A673 (cell line): ENCODE measurements around the gene SIDT1. TPM values are rescaled to one million over a fixed set of nuclear protein-coding genes. Genes with fewer than 3 reads are reported as not detected.

Experiments
- BruUV-seq: library from RNA; stranded (reverse); fragments of 400-500 nt; replicated peaks from 2 replicates; lab custom pipeline; 2021; lab: Mats Ljungman, UMichigan
- CTCF ChIA-PET: fragments of 300-600 bp; sonication (Branson Sonifier 250); formaldehyde crosslinking; loops from one replicate; lab custom pipeline; 2022; ENCODE audit warnings: antibody characterized with exemption; lab: Charles Lee
- POLR2A ChIA-PET: fragments of 300-600 bp; sonication (Branson Sonifier 250); formaldehyde crosslinking; loops from one replicate; lab custom pipeline; 2022; ENCODE audit warnings: antibody characterized with exemption; ENCODE audit not compliant: low non-redundant PET; lab: Charles Lee
- DNase-seq: peaks from one replicate; pipeline ENCODE4 v3.0.0-alpha.2; 2015; ENCODE audit warnings: low spot score
- H3K27ac ChIP-seq: fragments of 200-600 bp; sonication (generic); 2 replicates; pipeline ENCODE4 v1.5.1; 2016; ENCODE audit warnings: mixed run types, low read depth, mild to moderate bottlenecking, mixed read lengths, antibody characterized with exemption, low read length; ENCODE audit not compliant: poor library complexity, severe bottlenecking
- H3K27me3 ChIP-seq: fragments of 200-600 bp; sonication (generic); replicated peaks from 2 replicates; pipeline ENCODE4 v1.6.1; 2017; ENCODE audit warnings: mixed run types, low read depth, mild to moderate bottlenecking, mixed read lengths, antibody characterized with exemption, low read length; ENCODE audit not compliant: insufficient read depth, poor library complexity
- H3K36me3 ChIP-seq: fragments of 200-600 bp; sonication (generic); 2 replicates; pipeline ENCODE4 v1.6.1; 2016; ENCODE audit warnings: mixed run types, mild to moderate bottlenecking, mixed read lengths, antibody characterized with exemption, low read length; ENCODE audit not compliant: insufficient read depth, poor library complexity, severe bottlenecking
- H3K4me1 ChIP-seq: fragments of 200-600 bp; sonication (generic); 2 replicates; pipeline ENCODE4 v1.6.1; 2017; ENCODE audit warnings: mixed run types, mild to moderate bottlenecking, mixed read lengths, antibody characterized with exemption, low read length; ENCODE audit not compliant: insufficient read depth, poor library complexity, severe bottlenecking
- H3K4me3 ChIP-seq: fragments of 200-600 bp; sonication (generic); 2 replicates; pipeline ENCODE4 v1.5.1; 2016; ENCODE audit warnings: low read depth, mixed run types, mild to moderate bottlenecking, mixed read lengths, low read length; ENCODE audit not compliant: poor library complexity, severe bottlenecking
- H3K9me3 ChIP-seq: fragments of 200-600 bp; sonication (generic); 2 replicates; pipeline ENCODE4 v1.6.1; 2016; ENCODE audit warnings: mixed run types, low read depth, mild to moderate bottlenecking, mixed read lengths, antibody characterized with exemption, low read length; ENCODE audit not compliant: poor library complexity, severe bottlenecking
- CTCF ChIP-seq: fragments of 300-800, 200-600 bp; sonication (generic); conservative IDR thresholded peaks from 2 replicates; pipeline ENCODE4 v1.5.1; 2017; ENCODE audit warnings: low read depth, mild to moderate bottlenecking, antibody characterized with exemption, low read length, moderate library complexity, mixed read lengths
- EZH2 ChIP-seq: fragments of 200-600 bp; sonication (generic); IDR thresholded peaks from 2 replicates; pipeline ENCODE4 v1.6.1; 2017; ENCODE audit warnings: borderline replicate concordance, low read depth, mild to moderate bottlenecking, mixed read lengths, antibody characterized with exemption, low read length; ENCODE audit not compliant: poor library complexity, severe bottlenecking
- intact Hi-C: fragments of 100-400 bp; cut with micrococcal nuclease; formaldehyde crosslinking; loops from one replicate; pipeline ENCODE4 v1.10.0; 2022; ENCODE audit not compliant: unreplicated experiment
- total RNA-seq: library from RNA; stranded (reverse); gene quantifications from 2 replicates; pipeline ENCODE4 v1.2.3, GENCODE V29; 2021

SIDT1 gene
- total RNA-seq, 1 experiment from 2014 or later = not detected

DNA sequence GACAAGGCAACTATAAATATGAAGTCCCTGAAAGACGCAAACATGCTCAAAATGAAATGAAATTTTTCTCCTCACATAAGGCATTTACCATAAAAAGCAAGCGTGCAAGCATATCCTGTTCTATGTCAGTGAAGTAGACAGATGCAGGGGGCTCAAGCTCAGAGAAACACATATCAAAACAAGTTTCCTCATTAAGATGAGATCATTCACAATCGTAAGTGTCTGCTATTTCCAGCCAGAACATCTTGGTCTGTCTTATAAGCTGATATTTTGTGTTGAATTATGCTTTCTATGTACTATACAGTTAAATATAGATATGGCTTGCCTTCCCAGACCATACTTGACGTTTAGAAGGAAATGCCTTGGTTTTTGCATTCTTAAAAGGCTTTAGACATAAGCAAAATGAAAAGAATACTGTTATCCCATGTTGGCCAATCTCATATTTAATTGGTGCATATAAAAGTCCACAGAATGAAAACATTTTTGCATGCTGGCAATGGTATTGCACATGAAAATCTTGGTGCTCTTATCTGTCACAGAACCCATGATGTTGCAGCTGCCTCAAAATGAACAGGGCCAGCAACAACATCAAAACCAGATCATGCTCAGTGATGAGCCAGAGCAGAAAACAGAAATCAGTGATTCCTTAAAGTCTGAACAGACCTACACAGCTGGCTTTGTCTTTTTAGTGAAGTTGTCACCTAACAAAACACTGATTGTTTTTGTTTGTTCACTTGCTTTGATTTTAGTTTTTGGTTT lies 65.4 kb downstream of the SIDT1 start:
- Histone ChIP-seq H3K36me3 (no peaks in the 10 kb centered on the region), H3K27ac (no peak overlapping the region), H3K27me3 (no peaks in the 10 kb centered on the region), H3K4me1 (no peaks in the 10 kb centered on the region), H3K4me3 (no peak overlapping the region), H3K9me3 (no peaks in the 10 kb centered on the region)
- TF ChIP-seq EZH2 = no peak
- TF ChIP-seq CTCF = no peak
- no TSS peak for BruUV-seq
- intact Hi-C loops = no loop called here
- CTCF ChIA-PET = no interaction called here
- POLR2A ChIA-PET = no interaction called here
- DNase-seq = no peak

DNA sequence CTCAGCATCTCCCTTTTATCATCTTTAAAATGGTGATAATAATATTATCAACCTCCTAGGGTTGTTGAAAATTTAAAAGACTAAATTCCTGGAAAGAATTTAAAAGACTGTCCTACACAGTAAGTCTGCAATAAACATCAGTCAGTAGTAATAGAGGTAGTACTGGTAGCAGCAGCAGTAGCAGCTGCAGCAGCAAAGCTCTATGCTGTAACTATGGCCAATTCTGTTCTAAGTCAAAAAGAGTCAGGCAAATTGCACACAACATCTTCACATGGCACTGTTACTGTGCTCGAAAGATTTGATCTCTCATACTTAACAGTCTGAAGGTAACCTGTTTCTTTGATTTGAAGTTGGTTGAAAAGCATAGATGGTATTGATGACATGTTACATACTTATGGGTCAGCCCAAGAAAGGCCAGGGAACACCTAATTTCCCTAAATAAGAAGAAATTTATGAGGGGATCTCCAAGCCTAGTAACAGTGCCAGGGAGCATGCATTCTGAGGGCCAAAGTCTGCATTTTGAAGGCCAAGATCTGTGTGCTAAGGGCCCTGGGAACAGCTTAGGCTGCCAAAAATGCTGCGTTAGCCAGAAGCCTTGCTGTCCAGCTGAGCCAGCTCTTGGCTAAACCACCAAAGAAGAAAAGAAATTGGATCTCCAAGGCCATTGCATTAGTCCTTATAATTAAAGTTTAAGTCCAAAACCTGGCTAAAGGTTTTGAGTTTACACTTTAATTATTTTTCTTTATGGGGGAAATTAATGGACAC lies 68.2 kb downstream of the SIDT1 start:
- no peaks in the 10 kb centered on the region for H3K36me3 ChIP-seq
- no peak for TF ChIP-seq EZH2
- no peak for TF ChIP-seq CTCF
- H3K27me3 ChIP-seq = no peaks in the 10 kb centered on the region
- DNase-seq = no peak
- intact Hi-C loops = no loop called here
- H3K27ac ChIP-seq = no peak overlapping the region
- ChIA-PET POLR2A (interaction anchor here (0.6 kb wide), 1 partner anchor 427 kb away, joined by 7 read pairs; no protein-coding TSS in a partner anchor), CTCF (no interaction called here)
- H3K4me3 ChIP-seq = no peak overlapping the region
- no peaks in the 10 kb centered on the region for H3K9me3 ChIP-seq
- no peaks in the 10 kb centered on the region for H3K4me1 ChIP-seq
- BruUV-seq = no TSS peak

DNA sequence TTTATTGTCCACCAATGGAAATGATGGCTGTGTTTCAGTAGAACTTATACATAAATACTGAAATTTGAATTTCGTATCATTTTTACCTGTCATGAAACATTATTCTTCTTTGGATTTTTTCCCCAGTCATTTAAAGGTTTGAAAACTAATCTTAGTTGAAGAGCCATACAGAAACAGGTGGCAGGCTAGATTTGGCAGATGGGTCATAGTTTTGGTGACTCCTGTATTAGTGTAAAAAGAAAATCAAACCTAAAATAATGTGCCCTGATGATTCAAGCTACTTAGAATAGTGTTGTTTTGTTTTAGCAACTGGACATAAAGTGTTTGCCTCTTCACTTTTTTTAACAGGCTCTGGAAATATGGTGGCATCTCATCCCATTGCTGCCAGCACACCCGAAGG lies 68.9 kb downstream of the SIDT1 start:
- intact Hi-C loops = no loop called here
- H3K9me3 ChIP-seq = no peaks in the 10 kb centered on the region
- H3K27me3 ChIP-seq = no peaks in the 10 kb centered on the region
- H3K27ac ChIP-seq = no peak overlapping the region
- ChIA-PET CTCF (no interaction called here), POLR2A (no interaction called here)
- no peak overlapping the region for H3K4me3 ChIP-seq
- no TSS peak for BruUV-seq
- no peaks in the 10 kb centered on the region for H3K4me1 ChIP-seq
- no peak for DNase-seq
- TF ChIP-seq CTCF (no peak), EZH2 (no peak)
- H3K36me3 ChIP-seq = no peaks in the 10 kb centered on the region
